ENCODE results near the gene ANKRD27.
A peak's percentile ranks its signal among the peaks of the same experiment; 100 is the strongest.
"Not testable (repeated sequence)": the region's sequence is repeated elsewhere in the genome, so short reads cannot be mapped to it uniquely, and the experiment has no call there.

ANKRD27 gene

DNA sequence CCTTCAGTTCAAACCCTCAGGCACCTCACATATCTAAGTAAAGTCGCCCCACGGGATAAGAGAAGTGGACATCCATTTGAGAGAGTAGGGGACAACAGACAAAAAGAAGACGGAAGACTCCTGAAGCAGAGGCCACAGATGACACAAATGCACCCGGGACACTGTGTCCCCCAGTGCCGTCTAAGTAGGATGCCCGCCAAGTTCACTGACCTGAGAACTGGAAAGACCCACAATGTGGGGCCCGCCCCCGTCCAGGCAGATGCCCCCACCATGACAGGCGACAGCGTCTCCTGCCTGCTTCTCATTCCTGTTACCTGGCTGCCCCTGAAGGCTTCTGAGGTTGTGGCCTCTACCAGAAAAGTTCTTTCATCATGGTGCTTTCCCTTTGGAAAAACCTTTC lies 16.9 kb downstream of the ANKRD27 start:
- TF ChIP-seq, protein P1, sequence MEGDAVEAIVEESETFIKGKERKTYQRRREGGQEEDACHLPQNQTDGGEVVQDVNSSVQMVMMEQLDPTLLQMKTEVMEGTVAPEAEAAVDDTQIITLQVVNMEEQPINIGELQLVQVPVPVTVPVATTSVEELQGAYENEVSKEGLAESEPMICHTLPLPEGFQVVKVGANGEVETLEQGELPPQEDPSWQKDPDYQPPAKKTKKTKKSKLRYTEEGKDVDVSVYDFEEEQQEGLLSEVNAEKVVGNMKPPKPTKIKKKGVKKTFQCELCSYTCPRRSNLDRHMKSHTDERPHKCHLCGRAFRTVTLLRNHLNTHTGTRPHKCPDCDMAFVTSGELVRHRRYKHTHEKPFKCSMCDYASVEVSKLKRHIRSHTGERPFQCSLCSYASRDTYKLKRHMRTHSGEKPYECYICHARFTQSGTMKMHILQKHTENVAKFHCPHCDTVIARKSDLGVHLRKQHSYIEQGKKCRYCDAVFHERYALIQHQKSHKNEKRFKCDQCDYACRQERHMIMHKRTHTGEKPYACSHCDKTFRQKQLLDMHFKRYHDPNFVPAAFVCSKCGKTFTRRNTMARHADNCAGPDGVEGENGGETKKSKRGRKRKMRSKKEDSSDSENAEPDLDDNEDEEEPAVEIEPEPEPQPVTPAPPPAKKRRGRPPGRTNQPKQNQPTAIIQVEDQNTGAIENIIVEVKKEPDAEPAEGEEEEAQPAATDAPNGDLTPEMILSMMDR (IDR thresholded peaks at IDR 0.05; ENCODE audit: low read depth, low read length, missing control alignments): no peak
- DNase-seq: no peak
- no peak overlapping the region for H3K4me3 ChIP-seq (ENCODE audit: low read depth, low read length)
- in situ Hi-C loops (cut with HindIII; ENCODE audit: low pct_ligation_motif_present, low sequenced_read_pairs): no loop called here
- H3K36me3 ChIP-seq (replicated peaks): peaks cover 18% of the 10 kb centered on the region
- H3K27me3 ChIP-seq (replicated peaks): no peaks in the 10 kb centered on the region
- H3K27ac ChIP-seq: no peak overlapping the region

DNA sequence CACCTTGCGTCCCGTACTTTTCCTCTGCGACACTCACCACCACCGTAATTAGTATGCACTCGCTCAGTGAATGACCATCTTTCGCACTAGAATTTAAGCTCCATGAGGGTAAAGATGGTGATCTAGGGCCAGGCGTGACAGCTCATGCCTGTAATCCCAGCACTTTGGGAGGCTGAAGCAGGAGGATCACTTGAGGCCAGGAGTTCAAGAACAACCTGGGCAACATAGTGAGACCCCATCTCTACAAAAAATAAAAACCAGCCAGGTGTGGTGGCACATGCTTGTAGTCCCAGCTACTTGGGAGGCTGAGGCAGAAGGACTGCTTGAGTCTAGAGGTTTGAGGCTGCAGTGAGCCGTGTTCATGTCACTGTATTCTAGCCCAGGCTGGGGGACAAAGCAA lies 18.6 kb downstream of the ANKRD27 start:
- H3K36me3 ChIP-seq (replicated peaks): peaks cover 18% of the 10 kb centered on the region
- H3K27ac ChIP-seq; H3K27me3 ChIP-seq (replicated peaks); H3K4me3 ChIP-seq (ENCODE audit: low read depth, low read length); in situ Hi-C loops (cut with HindIII; ENCODE audit: low pct_ligation_motif_present, low sequenced_read_pairs); DNase-seq: not testable (repeated sequence)

DNA sequence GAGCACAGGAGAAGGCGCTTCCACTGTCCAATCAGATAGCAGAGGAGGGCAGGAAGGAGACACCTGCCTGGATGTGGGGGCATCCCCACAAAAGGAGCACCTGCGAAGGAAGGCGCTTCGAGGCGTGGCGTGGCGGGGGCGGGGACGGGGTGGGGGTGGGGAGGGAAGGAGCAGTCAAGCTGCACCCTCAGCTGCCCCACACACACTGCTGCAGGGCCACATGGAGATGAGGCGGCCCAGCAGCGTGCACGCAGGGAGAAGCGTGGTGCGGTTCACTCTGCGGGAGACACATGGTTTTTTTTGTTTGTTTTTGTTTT lies 21.4 kb downstream of the ANKRD27 start:
- no peak overlapping the region for H3K27ac ChIP-seq
- DNase-seq: no peak
- in situ Hi-C loops (cut with HindIII; ENCODE audit: low pct_ligation_motif_present, low sequenced_read_pairs): no loop called here
- no peaks in the 10 kb centered on the region for H3K27me3 ChIP-seq (replicated peaks)
- H3K36me3 ChIP-seq (replicated peaks): peaks cover 21% of the 10 kb centered on the region
- TF ChIP-seq, protein P1 (IDR thresholded peaks at IDR 0.05; ENCODE audit: low read depth, low read length, missing control alignments): no peak
- no peak overlapping the region for H3K4me3 ChIP-seq (ENCODE audit: low read depth, low read length)

DNA sequence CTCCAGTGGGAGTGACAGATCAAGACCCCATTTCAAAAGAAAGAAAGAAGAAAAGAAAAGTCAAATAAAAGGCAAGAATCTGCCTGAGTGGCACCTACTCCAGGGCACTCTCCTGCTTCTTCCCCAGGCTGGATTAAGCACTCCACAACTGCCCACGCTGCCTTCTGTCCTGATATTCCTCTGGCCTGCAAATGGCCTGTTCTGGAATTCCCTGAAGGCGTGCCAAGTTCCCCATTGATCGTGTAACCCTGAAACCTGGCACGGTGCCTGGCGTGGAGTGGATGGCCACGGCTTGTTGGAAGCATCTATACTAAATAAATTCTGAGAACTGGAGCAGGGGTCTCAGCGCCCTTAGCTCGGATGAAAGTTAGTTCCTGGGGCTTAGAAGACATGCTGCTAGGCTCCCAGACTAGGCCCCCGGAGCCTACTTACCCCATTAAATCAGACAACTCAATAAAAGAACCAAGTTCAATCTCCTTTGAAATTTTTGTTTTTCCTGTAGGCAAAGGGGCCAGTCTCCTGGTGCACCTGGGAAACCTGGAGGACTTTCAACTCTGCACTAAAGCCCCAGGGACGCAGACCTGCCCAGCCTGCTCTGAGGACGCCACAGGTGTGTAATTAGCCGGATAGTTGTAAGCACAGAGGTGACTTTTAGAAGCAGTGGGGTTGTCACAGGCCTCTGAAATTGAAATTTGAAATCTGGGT lies 21.9 kb downstream of the ANKRD27 start:
- in situ Hi-C loops (cut with HindIII; ENCODE audit: low pct_ligation_motif_present, low sequenced_read_pairs): no loop called here
- TF ChIP-seq, protein P1 (IDR thresholded peaks at IDR 0.05; ENCODE audit: low read depth, low read length, missing control alignments): no peak

DNA sequence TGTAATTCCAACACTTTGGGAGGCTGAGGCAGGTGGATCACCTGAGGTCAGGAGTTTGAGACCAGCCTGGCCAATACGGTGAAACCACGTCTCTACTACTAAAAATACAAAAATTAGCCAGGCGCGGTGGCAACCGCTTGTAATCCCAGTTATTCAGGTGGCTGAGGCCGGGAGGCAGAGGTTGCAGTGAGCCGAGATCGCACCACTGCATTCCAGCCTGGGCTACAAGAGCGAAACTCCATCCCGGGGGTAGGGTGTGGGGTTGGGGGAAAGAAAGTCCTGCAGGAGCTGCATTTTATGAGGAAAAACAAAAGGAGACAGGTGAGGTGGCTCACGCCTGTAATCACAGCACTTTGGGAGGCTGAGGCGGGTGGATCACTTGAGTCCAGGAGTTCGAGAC lies 22.6 kb downstream of the ANKRD27 start:
- H3K4me3 ChIP-seq (ENCODE audit: low read depth, low read length); H3K27ac ChIP-seq; in situ Hi-C loops (cut with HindIII; ENCODE audit: low pct_ligation_motif_present, low sequenced_read_pairs); H3K27me3 ChIP-seq (replicated peaks); DNase-seq: not testable (repeated sequence)
- H3K36me3 ChIP-seq (replicated peaks): peaks cover 21% of the 10 kb centered on the region

More for the DNA sequence above, 21.9 kb downstream of the ANKRD27 start:
- H3K36me3 ChIP-seq (replicated peaks): peaks cover 19% of the 10 kb centered on the region
- H3K27me3 ChIP-seq (replicated peaks): no peaks in the 10 kb centered on the region
- peak; percentile 57 for DNase-seq
- H3K27ac ChIP-seq: no peak overlapping the region
- no peak overlapping the region for H3K4me3 ChIP-seq (ENCODE audit: low read depth, low read length)

DNA sequence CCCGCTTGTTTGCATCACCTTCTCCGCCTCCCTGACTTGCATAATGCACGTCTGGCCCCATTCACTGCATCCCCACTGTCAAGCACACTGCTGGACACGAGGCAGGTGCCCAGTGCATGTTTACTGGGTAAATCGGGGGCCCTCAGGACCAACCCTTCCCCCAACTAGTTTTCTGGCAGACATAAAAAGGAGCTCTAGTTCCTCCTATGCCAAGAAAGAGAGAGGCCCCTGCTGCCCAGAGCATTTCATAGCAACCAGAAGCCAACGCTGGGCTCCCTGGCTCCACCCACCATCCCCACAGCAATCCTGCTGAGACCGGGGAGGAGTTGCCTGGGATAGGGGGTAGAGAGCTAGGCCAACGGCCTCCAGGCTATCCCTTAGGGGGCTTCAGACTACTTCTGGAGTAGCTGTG lies 23.2 kb downstream of the ANKRD27 start:
- H3K36me3 ChIP-seq (replicated peaks): peaks cover 26% of the 10 kb centered on the region
- DNase-seq: peak; percentile 23
- H3K27me3 ChIP-seq (replicated peaks): no peaks in the 10 kb centered on the region
- H3K27ac ChIP-seq: no peak overlapping the region
- in situ Hi-C loops (cut with HindIII; ENCODE audit: low pct_ligation_motif_present, low sequenced_read_pairs): no loop called here
- H3K4me3 ChIP-seq (ENCODE audit: low read depth, low read length): no peak overlapping the region
- TF ChIP-seq, protein P1 (IDR thresholded peaks at IDR 0.05; ENCODE audit: low read depth, low read length, missing control alignments): peak; percentile 24

DNA sequence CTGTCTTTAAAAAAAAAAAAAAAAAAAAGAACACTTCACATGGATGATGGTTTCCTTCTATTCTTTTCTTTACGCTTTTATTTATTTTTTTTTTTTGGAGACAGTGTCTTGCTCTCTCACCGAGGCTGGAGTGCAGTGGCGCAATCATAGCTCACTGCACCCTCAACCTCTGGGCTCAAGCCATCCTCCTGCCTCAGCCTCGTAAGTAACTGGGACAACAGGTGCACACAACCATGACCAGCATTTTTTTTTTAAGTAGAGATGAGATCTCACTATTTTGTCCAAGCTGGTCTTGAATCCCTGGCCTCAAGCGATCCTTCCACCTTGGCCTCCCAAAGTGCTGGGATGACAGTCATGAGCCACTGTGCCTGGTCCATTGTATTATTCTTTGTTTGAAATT lies 24.3 kb downstream of the ANKRD27 start:
- Histone ChIP-seq H3K4me3 (ENCODE audit: low read depth, low read length) (no peak overlapping the region), H3K27ac (no peak overlapping the region), H3K36me3 (replicated peaks) (peaks cover 23% of the 10 kb centered on the region), H3K27me3 (replicated peaks) (no peaks in the 10 kb centered on the region)
- TF ChIP-seq, protein P1 (IDR thresholded peaks at IDR 0.05; ENCODE audit: low read depth, low read length, missing control alignments): no peak
- no peak for DNase-seq
- in situ Hi-C loops (cut with HindIII; ENCODE audit: low pct_ligation_motif_present, low sequenced_read_pairs): no loop called here

Measured in brain microvascular endothelial cell (primary cell).